Neural cell (in vitro differentiated cells): ENCODE results near the gene LRR1.

ENCODE experiments used
- EP300 ChIP-seq: fragments of 450-650 bp; conservative IDR thresholded peaks from 2 replicates; pipeline ENCODE4 v1.6.1; 2014; ENCODE audit warnings: antibody characterized with exemption, mild to moderate bottlenecking, moderate library complexity; ENCODE audit not compliant: poor library complexity, severe bottlenecking
- EZH2 ChIP-seq: fragments of 200-600, 300-800 bp; shearing (Covaris generic), sonication (generic); IDR thresholded peaks from 2 replicates; pipeline ENCODE4 v1.6.1; 2014; ENCODE audit warnings: antibody characterized with exemption, low read length, borderline replicate concordance, mild to moderate bottlenecking; ENCODE audit not compliant: insufficient read depth, poor library complexity, severe bottlenecking
- POLR2AphosphoS5 ChIP-seq: IDR thresholded peaks from 2 replicates; pipeline ENCODE4 v1.6.1; 2012
- RAD21 ChIP-seq: fragments of 450-650 bp; conservative IDR thresholded peaks from 2 replicates; pipeline ENCODE4 v1.6.1; 2014; ENCODE audit warnings: antibody characterized with exemption, mild to moderate bottlenecking, moderate library complexity
- TF ChIP-seq, protein P1 (sequence below): fragments of 450-650 bp; IDR thresholded peaks from 2 replicates; pipeline ENCODE4 v1.5.1; 2014; ENCODE audit warnings: antibody characterized with exemption, mild to moderate bottlenecking, moderate library complexity; ENCODE audit not compliant: poor library complexity, severe bottlenecking

DNA sequence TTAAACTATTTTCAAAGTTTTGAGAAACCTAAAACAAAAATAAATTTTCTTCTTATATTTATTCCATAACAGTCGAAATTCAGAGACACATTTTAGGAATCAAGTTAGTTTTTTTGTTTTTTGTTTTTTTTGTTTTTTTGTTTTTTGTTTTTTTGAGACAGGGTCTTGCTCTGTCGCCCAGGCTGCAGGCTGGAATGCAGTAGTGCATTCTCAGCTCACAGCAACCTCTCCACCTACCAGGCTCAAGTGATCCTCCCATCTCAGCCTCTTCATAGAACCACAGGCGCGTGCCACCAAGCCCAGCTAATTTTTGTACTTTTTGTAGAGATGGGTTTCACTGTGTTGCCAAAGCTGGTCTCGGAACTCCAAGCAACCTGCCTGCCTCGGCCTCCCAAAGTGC is 54.8 kb downstream of the LRR1 start:
- TF ChIP-seq EP300 (no peak), POLR2AphosphoS5 (no peak), EZH2 (no peak), RAD21 (no peak)
- TF ChIP-seq, protein P1, sequence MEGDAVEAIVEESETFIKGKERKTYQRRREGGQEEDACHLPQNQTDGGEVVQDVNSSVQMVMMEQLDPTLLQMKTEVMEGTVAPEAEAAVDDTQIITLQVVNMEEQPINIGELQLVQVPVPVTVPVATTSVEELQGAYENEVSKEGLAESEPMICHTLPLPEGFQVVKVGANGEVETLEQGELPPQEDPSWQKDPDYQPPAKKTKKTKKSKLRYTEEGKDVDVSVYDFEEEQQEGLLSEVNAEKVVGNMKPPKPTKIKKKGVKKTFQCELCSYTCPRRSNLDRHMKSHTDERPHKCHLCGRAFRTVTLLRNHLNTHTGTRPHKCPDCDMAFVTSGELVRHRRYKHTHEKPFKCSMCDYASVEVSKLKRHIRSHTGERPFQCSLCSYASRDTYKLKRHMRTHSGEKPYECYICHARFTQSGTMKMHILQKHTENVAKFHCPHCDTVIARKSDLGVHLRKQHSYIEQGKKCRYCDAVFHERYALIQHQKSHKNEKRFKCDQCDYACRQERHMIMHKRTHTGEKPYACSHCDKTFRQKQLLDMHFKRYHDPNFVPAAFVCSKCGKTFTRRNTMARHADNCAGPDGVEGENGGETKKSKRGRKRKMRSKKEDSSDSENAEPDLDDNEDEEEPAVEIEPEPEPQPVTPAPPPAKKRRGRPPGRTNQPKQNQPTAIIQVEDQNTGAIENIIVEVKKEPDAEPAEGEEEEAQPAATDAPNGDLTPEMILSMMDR, result no peak
